ENCODE results near the gene LMNB1.
"Not testable (repeated sequence)": the region's sequence is repeated elsewhere in the genome, so short reads cannot be mapped to it uniquely, and the experiment has no call there.

LMNB1 gene

GRCh38 chr5:126826619-126827215 is 49.8 kb downstream of the LMNB1 start:
- no peak for DNase-seq (ENCODE audit: low read depth)

- DNase-seq (ENCODE audit: low read depth), result no peak
Observed at GRCh38 chr5:126829098-126829497, 52.2 kb downstream of the LMNB1 start.

GRCh38 chr5:126830061-126830460 is 53.1 kb downstream of the LMNB1 start:
- DNase-seq (ENCODE audit: low read depth), result no peak

GRCh38 chr5:126831156-126831555 is 54.2 kb downstream of the LMNB1 start:
- DNase-seq (ENCODE audit: low read depth), result no peak

GRCh38 chr5:126836778-126837177 is 59.8 kb downstream of the LMNB1 start:
- no peak for DNase-seq (ENCODE audit: low read depth)

GRCh38 chr5:126837242-126837641 is 60.3 kb downstream of the LMNB1 start:
- no peak for DNase-seq (ENCODE audit: low read depth)

GRCh38 chr5:126837906-126838539 is 61.1 kb downstream of the LMNB1 start:
- DNase-seq (ENCODE audit: low read depth), result no peak

- DNase-seq (ENCODE audit: low read depth), result not testable (repeated sequence)
Observed at GRCh38 chr5:126839407-126839806, 62.5 kb downstream of the LMNB1 start.

- DNase-seq (ENCODE audit: low read depth), result not testable (repeated sequence)
Observed at GRCh38 chr5:126843375-126843774, 66.4 kb downstream of the LMNB1 start.

GRCh38 chr5:126845470-126846070 is 68.6 kb downstream of the LMNB1 start:
- not testable (repeated sequence) for DNase-seq (ENCODE audit: low read depth)

GRCh38 chr5:126846344-126846743 is 69.4 kb downstream of the LMNB1 start:
- peak; percentile 11 for DNase-seq (ENCODE audit: low read depth)

GRCh38 chr5:126846744-126847455 is 70.0 kb downstream of the LMNB1 start:
- DNase-seq (ENCODE audit: low read depth), result no peak

- no peak for DNase-seq (ENCODE audit: low read depth)
Observed at GRCh38 chr5:126847456-126847820, 70.5 kb downstream of the LMNB1 start.

GRCh38 chr5:126847826-126848251 is 70.9 kb downstream of the LMNB1 start:
- DNase-seq (ENCODE audit: low read depth), result no peak

GRCh38 chr5:126848253-126848652 is 71.3 kb downstream of the LMNB1 start:
- no peak for DNase-seq (ENCODE audit: low read depth)

GRCh38 chr5:126849101-126849678 is 72.3 kb downstream of the LMNB1 start:
- no peak for DNase-seq (ENCODE audit: low read depth)

- DNase-seq (ENCODE audit: low read depth), result no peak
Observed at GRCh38 chr5:126851501-126852011, 74.6 kb downstream of the LMNB1 start.

GRCh38 chr5:126852091-126852571 is 75.2 kb downstream of the LMNB1 start:
- no peak for DNase-seq (ENCODE audit: low read depth)

GRCh38 chr5:126852841-126853271 is 75.9 kb downstream of the LMNB1 start:
- no peak for DNase-seq (ENCODE audit: low read depth)

- DNase-seq (ENCODE audit: low read depth), result not testable (repeated sequence)
Observed at GRCh38 chr5:126853541-126854307, 76.8 kb downstream of the LMNB1 start.

- no peak for DNase-seq (ENCODE audit: low read depth)
Observed at GRCh38 chr5:126854526-126855110, 77.7 kb downstream of the LMNB1 start.
